ENCODE results near the gene GABARAP.
"Not testable (repeated sequence)": the region's sequence is repeated elsewhere in the genome, so short reads cannot be mapped to it uniquely, and the experiment has no call there.

The GABARAP gene

GRCh38 chr17:7260651-7261378 lies 18.6 kb upstream of the GABARAP start:
- DNase-seq (ENCODE audit: low spot score), result peak; percentile 74

DNA sequence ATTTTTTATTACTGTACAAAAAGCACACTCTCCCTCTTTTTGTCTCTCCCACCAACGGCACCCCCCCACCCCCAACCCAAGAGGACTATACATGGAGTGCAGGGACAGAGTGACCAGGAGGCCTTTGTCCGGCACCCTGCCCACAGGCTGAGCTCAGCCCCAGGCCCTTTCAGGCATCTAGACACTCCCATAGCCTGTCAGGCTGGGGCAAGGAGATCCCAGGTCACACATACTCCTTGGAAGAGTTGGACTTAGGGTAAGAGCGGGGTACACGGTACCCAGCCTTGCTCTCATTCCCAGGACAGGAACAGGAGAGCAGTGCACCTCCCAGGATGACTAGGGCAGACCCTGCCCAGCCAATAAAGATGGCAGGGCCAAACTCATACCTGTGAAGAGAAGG lies 17.9 kb upstream of the GABARAP start:
- DNase-seq (ENCODE audit: low spot score), result no peak

- DNase-seq (ENCODE audit: low spot score), result no peak
Observed at GRCh38 chr17:7259555-7259889, 17.3 kb upstream of the GABARAP start.

- peak; percentile 85 for DNase-seq (ENCODE audit: low spot score)
Observed at GRCh38 chr17:7258731-7259554, 16.7 kb upstream of the GABARAP start.

DNA sequence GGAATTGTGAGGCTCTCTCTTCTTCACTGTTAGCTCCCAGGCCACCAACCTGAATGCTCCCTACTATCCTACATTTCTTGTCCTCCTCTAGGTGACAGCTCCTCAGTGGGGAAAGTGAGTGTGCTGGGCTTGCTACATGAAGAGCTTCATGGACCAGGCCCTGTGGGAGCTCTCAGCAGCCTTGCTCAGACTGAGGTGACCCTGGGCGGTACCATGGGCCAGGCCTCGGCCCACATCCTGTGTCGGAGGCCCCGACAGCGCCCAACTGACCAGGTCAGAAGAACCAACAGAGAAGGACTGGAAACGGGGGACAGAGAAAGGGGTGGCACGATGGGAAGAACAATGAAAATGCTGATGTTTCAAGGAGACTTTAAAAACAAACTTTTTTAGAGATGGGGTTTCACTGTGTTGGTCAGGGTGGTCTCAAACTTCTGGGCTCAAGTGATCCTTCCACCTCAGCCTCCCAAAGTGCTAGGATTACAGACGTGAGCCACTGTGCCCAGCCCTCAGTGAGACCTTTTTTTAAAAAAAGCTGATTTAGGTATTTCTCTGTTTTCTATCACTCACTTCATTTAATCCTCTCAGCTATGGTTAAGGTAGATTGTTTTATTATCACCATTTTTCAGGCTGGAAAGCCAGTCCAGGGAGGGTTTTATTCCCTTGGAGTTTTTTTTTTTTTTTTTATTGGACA lies 14.7 kb upstream of the GABARAP start:
- DNase-seq (ENCODE audit: low spot score), result no peak

DNA sequence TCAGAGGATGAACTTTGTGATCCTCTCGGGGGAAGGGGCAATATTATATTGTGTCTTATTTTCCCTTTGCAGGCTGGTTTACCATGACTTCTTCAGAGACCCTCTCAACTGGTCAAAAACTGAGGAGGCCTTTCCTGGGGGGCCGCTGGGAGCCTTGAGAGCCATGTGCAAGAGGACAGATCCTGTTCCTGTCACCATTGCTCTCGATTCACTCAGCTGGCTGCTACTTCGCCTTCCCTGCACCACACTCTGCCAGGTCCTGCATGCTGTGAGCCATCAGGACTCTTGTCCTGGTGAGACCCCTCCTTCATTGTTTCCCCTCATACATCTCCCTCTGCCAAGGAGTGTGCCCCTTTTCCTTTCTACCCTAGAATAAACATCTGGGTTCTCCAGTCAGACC lies 12.3 kb upstream of the GABARAP start:
- no peak for DNase-seq (ENCODE audit: low spot score)

GRCh38 chr17:7253082-7253481 lies 10.8 kb upstream of the GABARAP start:
- DNase-seq (ENCODE audit: low spot score), result no peak

DNA sequence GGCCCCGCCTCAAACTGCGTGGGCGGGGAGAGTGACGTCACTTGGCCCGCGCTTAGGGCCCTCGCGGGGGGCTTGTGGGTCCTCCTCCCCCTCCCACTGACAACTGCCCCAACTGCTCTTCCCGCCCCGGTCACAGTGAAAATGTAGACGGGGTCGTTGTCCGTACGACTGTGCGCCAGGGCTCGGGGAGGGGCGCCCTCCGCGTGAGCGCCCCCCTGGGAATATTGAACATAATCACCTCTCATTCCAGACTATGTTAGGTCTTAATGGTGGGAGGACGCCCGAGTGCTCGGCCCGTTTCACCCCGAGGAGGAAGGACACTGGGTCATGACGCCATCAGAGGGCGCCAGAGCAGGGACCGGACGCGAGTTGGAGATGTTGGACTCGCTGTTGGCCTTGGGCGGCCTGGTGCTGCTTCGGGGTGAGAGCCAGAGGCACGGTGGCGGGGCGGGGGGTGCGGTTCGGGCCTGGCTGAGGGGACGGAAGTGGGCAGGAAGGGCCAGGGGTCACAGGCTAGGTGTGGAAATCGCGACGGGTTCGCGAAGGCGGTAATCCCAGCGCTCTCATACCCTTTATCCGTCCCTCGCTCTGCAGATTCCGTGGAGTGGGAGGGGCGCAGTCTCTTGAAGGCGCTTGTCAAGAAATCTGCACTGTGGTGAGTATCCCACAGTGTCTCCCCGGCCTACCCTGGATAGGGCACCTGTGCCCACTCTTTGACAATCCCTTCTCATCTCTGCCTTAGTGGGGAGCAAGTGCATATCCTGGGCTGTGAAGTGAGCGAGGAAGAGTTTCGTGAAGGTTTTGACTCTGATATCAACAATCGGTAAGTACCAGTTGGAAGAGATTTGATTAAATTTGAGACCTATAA lies 10.2 kb upstream of the GABARAP start, which contains the start of gene ELP5:
Gene ELP5, plus strand, starts transcription at position 40 of the 868 bp plus-strand sequence. Its CDS starts 336 bp downstream, at position 376.
- DNase-seq (ENCODE audit: low spot score), result peak; percentile 95

GRCh38 chr17:7251661-7252175 lies 9.5 kb upstream of the GABARAP start, which contains the start of gene CTDNEP1:
Gene CTDNEP1, minus strand, starts transcription at chr17:7251734. Its CDS starts 438 bp downstream, at chr17:7251296.
- peak; percentile 100 for DNase-seq (ENCODE audit: low spot score)

DNA sequence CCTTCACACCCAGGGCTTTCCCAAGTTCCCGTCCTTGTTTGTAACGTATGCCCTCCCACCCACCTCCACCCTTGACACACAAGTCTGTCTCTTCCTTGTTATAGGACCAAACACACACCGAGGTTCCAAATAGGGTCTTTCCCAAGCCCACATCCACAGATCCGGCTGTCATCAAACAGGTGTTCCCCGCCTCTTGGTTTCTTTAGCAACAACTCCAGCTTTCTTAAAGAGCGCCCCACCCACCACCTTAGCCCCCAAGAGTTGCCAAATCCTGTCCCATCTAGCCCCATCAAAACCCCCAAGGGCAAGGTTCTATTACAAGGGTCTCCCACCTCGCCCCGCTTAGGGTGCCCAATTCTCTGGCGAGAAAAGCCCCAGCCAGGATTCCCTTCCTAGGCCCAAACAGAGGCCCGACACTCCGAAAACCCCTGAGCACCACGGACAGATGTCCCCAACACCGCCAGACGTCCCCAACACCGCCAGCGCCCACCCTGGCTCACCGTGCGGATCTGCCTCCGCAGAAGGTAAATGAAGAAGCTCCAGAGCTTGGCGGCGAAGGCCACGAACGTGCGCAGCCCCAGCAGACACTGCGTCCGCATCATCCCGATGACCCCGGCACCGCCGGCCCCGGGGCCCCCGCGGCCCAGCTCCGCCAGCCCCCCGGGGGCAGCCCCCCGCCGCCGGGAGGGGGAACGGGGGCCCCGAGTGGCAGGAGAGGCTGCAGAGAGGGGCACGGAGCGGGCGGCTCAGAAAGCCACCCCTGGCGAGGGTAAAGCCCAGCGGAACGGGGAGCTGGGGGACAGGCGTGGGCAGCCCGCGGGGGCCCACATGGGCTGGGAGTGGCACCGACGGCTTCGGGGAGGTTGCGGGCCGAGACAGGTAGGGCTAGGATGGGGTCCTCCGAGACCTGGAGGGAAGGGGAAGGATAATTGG lies 8.7 kb upstream of the GABARAP start:
- DNase-seq (ENCODE audit: low spot score), result no peak

GRCh38 chr17:7249830-7250229 lies 7.6 kb upstream of the GABARAP start:
- no peak for DNase-seq (ENCODE audit: low spot score)

GRCh38 chr17:7249214-7249613 lies 7.0 kb upstream of the GABARAP start:
- no peak for DNase-seq (ENCODE audit: low spot score)

DNA sequence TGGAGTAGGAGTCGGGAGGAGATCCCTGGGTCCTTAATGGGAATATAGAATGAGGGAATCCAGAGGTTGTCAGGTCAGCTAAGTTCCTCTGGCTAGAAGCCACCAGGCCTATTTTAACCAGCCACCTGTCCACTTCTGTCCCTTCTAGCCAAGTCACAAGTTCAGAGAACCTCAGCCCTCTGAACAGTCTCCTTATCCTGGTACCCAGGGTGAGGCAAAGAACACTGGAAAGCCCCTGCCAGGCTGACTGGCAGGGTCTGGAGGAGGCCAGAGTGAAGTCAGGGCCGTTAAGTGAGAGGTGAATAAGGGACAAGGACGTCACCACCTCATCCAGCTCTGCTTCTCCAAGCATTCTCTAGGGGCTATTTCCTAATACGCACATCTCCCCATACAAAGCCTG lies 6.5 kb upstream of the GABARAP start:
- DNase-seq (ENCODE audit: low spot score), result no peak

DNA sequence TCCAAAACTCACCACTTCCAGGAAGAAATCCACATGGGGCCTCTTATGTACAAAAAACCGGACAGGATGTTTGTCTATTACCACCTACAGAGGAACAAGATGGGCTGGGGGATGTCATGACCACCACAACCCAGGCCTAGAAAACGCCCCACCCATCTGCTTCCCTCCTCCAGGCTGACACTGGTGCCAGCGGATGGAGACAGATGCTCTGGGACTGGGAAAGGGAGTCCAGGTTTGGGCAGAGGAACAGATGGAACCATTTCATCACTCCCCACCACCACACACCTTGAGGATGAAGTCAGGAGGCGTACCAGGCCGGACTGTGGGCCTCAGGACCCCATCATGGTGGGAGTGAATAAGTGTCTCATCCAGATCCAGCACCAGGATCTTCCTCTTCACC lies 4.5 kb upstream of the GABARAP start:
- DNase-seq (ENCODE audit: low spot score), result no peak

- not testable (repeated sequence) for DNase-seq (ENCODE audit: low spot score)
Observed at GRCh38 chr17:7243838-7244237, 1.6 kb upstream of the GABARAP start.

GRCh38 chr17:7243453-7243729 lies 1.1 kb upstream of the GABARAP start:
- no peak for DNase-seq (ENCODE audit: low spot score)

- peak; percentile 92 for DNase-seq (ENCODE audit: low spot score)
Observed at GRCh38 chr17:7242717-7243452, 636 bp upstream of the GABARAP start.

GRCh38 chr17:7241090-7241733 lies 1.0 kb downstream of the GABARAP start:
- no peak for DNase-seq (ENCODE audit: low spot score)

DNA sequence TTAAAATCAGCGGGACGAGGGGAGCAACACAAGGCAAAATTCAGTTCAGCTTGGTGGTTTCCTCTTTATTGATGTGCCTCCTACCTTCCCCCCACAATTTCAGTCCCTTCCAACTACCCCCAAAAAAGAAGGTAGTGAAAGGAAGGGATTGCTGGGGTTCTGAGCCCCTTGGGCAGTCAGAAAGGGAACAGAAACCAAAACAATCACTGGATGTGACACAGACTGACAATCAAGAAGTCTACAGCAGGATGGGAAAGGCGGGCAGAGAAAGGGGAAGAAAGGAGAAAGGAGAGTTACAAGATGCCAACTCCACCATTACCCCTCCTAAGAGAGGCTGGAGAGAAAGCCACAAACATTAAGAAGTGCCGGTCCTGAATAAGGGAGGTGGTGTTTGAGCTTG lies 1.9 kb downstream of the GABARAP start:
- no peak for DNase-seq (ENCODE audit: low spot score)
